HG03571 (cell line): ENCODE measurements around the gene PPM1H.

Experiments
- ATAC-seq: cut with Tn5 transposase; IDR thresholded peaks from one replicate; pipeline ENCODE4 v1.9.1; 2021; ENCODE audit not compliant: unreplicated experiment

Gene PPM1H

GRCh38 chr12:62801796-62802195, 133.2 kb downstream of the PPM1H start:
- no peak for ATAC-seq

GRCh38 chr12:62800707-62801400, 134.1 kb downstream of the PPM1H start:
- no peak for ATAC-seq

GRCh38 chr12:62799766-62800406, 135.1 kb downstream of the PPM1H start:
- ATAC-seq = no peak

GRCh38 chr12:62799126-62799736, 135.7 kb downstream of the PPM1H start:
- peak; percentile 76 for ATAC-seq

GRCh38 chr12:62794218-62794583, 140.7 kb downstream of the PPM1H start:
- no peak for ATAC-seq

GRCh38 chr12:62793256-62794217, 141.4 kb downstream of the PPM1H start:
- peak; percentile 72 for ATAC-seq

- no peak for ATAC-seq
These were observed 142.6 kb downstream of the PPM1H start for GRCh38 chr12:62792236-62792870.

GRCh38 chr12:62789851-62790250, 145.1 kb downstream of the PPM1H start:
- ATAC-seq = no peak

- no peak for ATAC-seq
These were observed 147.3 kb downstream of the PPM1H start for GRCh38 chr12:62787611-62788010.

GRCh38 chr12:62787023-62787422, 147.9 kb downstream of the PPM1H start:
- no peak for ATAC-seq

GRCh38 chr12:62785941-62786559, 148.9 kb downstream of the PPM1H start:
- ATAC-seq = no peak

GRCh38 chr12:62784576-62784975, 150.4 kb downstream of the PPM1H start:
- ATAC-seq = no peak

- ATAC-seq = no peak
These were observed 151.1 kb downstream of the PPM1H start for GRCh38 chr12:62783881-62784280.

- no peak for ATAC-seq
These were observed 153.6 kb downstream of the PPM1H start for GRCh38 chr12:62781136-62781880.

GRCh38 chr12:62779488-62779887, 155.5 kb downstream of the PPM1H start:
- ATAC-seq = no peak

GRCh38 chr12:62778187-62778586, 156.8 kb downstream of the PPM1H start:
- ATAC-seq = no peak

GRCh38 chr12:62776997-62777396, 158.0 kb downstream of the PPM1H start:
- ATAC-seq = no peak

GRCh38 chr12:62776575-62776974, 158.4 kb downstream of the PPM1H start:
- no peak for ATAC-seq

- no peak for ATAC-seq
These were observed 160.2 kb downstream of the PPM1H start for GRCh38 chr12:62774794-62775193.
